ENCODE data around the gene ANKS1B.
"Not testable (repeated sequence)": the region's sequence is repeated elsewhere in the genome, so short reads cannot be mapped to it uniquely, and the experiment has no call there.

ANKS1B gene

GRCh38 chr12:99700032-99700431 lies 284.7 kb downstream of the ANKS1B start:
- no peak for DNase-seq (ENCODE audit: low read depth)

- DNase-seq (ENCODE audit: low read depth): no peak
These were observed 289.7 kb downstream of the ANKS1B start for GRCh38 chr12:99695050-99695449.

- DNase-seq (ENCODE audit: low read depth): no peak
These were observed 298.6 kb downstream of the ANKS1B start for GRCh38 chr12:99686142-99686541.

- DNase-seq (ENCODE audit: low read depth): no peak
These were observed 304.5 kb downstream of the ANKS1B start for GRCh38 chr12:99680276-99680675.

- no peak for DNase-seq (ENCODE audit: low read depth)
These were observed 314.1 kb downstream of the ANKS1B start for GRCh38 chr12:99670635-99671034.

- DNase-seq (ENCODE audit: low read depth): no peak
These were observed 325.9 kb downstream of the ANKS1B start for GRCh38 chr12:99658671-99659349.

GRCh38 chr12:99649551-99649950 lies 335.2 kb downstream of the ANKS1B start:
- no peak for DNase-seq (ENCODE audit: low read depth)

GRCh38 chr12:99648183-99648582 lies 336.6 kb downstream of the ANKS1B start:
- DNase-seq (ENCODE audit: low read depth): no peak

GRCh38 chr12:99647453-99647852 lies 337.3 kb downstream of the ANKS1B start, which contains the start of gene GARIN6:
TSS of gene GARIN6 (plus strand) at chr12:99647753. CDS start at chr12:99648175, 422 bp downstream.
- no peak for DNase-seq (ENCODE audit: low read depth)

GRCh38 chr12:99644629-99645028 lies 340.1 kb downstream of the ANKS1B start:
- DNase-seq (ENCODE audit: low read depth): no peak

- no peak for DNase-seq (ENCODE audit: low read depth)
These were observed 357.3 kb downstream of the ANKS1B start for GRCh38 chr12:99627459-99627858.

GRCh38 chr12:99624591-99624990 lies 360.1 kb downstream of the ANKS1B start:
- not testable (repeated sequence) for DNase-seq (ENCODE audit: low read depth)

- DNase-seq (ENCODE audit: low read depth): no peak
These were observed 364.6 kb downstream of the ANKS1B start for GRCh38 chr12:99620159-99620479.

- no peak for DNase-seq (ENCODE audit: low read depth)
These were observed 365.2 kb downstream of the ANKS1B start for GRCh38 chr12:99619389-99620158.

- no peak for DNase-seq (ENCODE audit: low read depth)
These were observed 366.1 kb downstream of the ANKS1B start for GRCh38 chr12:99618657-99619056.

GRCh38 chr12:99611599-99611998 lies 373.1 kb downstream of the ANKS1B start:
- no peak for DNase-seq (ENCODE audit: low read depth)

- DNase-seq (ENCODE audit: low read depth): no peak
These were observed 373.6 kb downstream of the ANKS1B start for GRCh38 chr12:99611117-99611516.

- DNase-seq (ENCODE audit: low read depth): no peak
These were observed 375.1 kb downstream of the ANKS1B start for GRCh38 chr12:99609455-99610181.

GRCh38 chr12:99600388-99600787 lies 384.3 kb downstream of the ANKS1B start:
- DNase-seq (ENCODE audit: low read depth): no peak

- no peak for DNase-seq (ENCODE audit: low read depth)
These were observed 386.0 kb downstream of the ANKS1B start for GRCh38 chr12:99598785-99599184.

- no peak for DNase-seq (ENCODE audit: low read depth)
These were observed 388.0 kb downstream of the ANKS1B start for GRCh38 chr12:99596762-99597161.

GRCh38 chr12:99577125-99577524 lies 407.6 kb downstream of the ANKS1B start:
- DNase-seq (ENCODE audit: low read depth): not testable (repeated sequence)

GRCh38 chr12:99573980-99574379 lies 410.8 kb downstream of the ANKS1B start:
- DNase-seq (ENCODE audit: low read depth): no peak
